Aorta (tissue), 5 donors: ENCODE measurements around the gene WDR77. TPM values are rescaled to one million over a fixed set of nuclear protein-coding genes. Genes with fewer than 3 reads are reported as not detected.

Experiments
- ATAC-seq: fragments of 200-7000 bp; cut with Tn5 transposase; one replicate; pipeline ENCODE4 v1.9.1; 2022; ENCODE audit warnings: moderate library complexity; ENCODE audit not compliant: low FRiP score
- DNase-seq, 2 donors: peaks; one replicate each; pipeline ENCODE4 v3.0.0-alpha.2; 2020
- H3K27ac ChIP-seq, 2 donors: one replicate each; pipeline ENCODE4 v1.5.1; 2013; ENCODE audit warnings: low read length in 2 of 2, mild to moderate bottlenecking in 2 of 2, moderate library complexity in 2 of 2, control low read depth in 1 of 2, inconsistent platforms in 1 of 2, low read depth in 1 of 2
- H3K27me3 ChIP-seq, 2 donors: one replicate each; pipeline ENCODE4 v1.6.1; 2013; ENCODE audit warnings: control low read depth in 1 of 2, low read length in 1 of 2, mild to moderate bottlenecking in 1 of 2, moderate library complexity in 1 of 2; ENCODE audit not compliant: insufficient read depth in 2 of 2, control insufficient read depth in 1 of 2
- H3K36me3 ChIP-seq, 2 donors: one replicate each; pipeline ENCODE4 v1.6.1; 2013; ENCODE audit warnings: control low read depth in 1 of 2, low read length in 1 of 2, mild to moderate bottlenecking in 1 of 2; ENCODE audit not compliant: insufficient read depth in 2 of 2, control insufficient read depth in 1 of 2
- H3K4me1 ChIP-seq, 2 donors: one replicate each; pipeline ENCODE4 v1.6.1; 2013; ENCODE audit warnings: low read length in 2 of 2, control low read depth in 1 of 2, mild to moderate bottlenecking in 1 of 2, moderate library complexity in 1 of 2; ENCODE audit not compliant: insufficient read depth in 2 of 2, control insufficient read depth in 1 of 2
- H3K4me3 ChIP-seq, 2 donors: one replicate each; pipeline ENCODE4 v1.5.1; 2013; ENCODE audit warnings: low read length in 2 of 2, control low read depth in 1 of 2, mild to moderate bottlenecking in 1 of 2
- H3K9me3 ChIP-seq: one replicate; pipeline ENCODE4 v1.6.1; 2013; ENCODE audit warnings: mild to moderate bottlenecking, low read length; ENCODE audit not compliant: control insufficient read depth
- WGBS, 2 donors: extraction: QIAGEN DNeasy Blood & Tissue Kit; methylation state at CpG; one replicate each; pipeline ENCODE4 v1.1.7; 2013; 5-methylcytosine and 5-hydroxymethylcytosine counted together
- intact Hi-C, 2 donors: fragments of 100-400 bp; cut with DNase I; formaldehyde crosslinking; loops; one replicate each; pipeline versions ENCODE4 v1.14.2 to v1.15.0; 2022
- polyA plus RNA-seq, 2 donors: library from polyadenylated mRNA; stranded (reverse); fragments of 200-250 nt; gene quantifications; one replicate each; pipeline ENCODE4 v1.2.3, GENCODE V29; 2013
- total RNA-seq, 2 donors: library from RNA; stranded (reverse); fragmentation: NEBNext Ultra II Directional; extraction: Animal tissue kit (Norgen Biotek cat#: 25700); gene quantifications; one replicate each; pipeline ENCODE4 v1.2.1, GENCODE V29; 2021
- donor health status: healthy with polysubstance abuse.
- donor health status: Bipolar disorder and iron deficiency.
- donor health status: DM: no; HTN: no; CAD: no.
- donor health status: DM: no; HTN: no; CAD: no.
- donor health status: DM: yes; HTN: yes; CAD: no.

WDR77 gene
- total and polyA plus RNA-seq, 4 donors = 14.5 to 20.1 (median 17.3) TPM

- WGBS, 2 donors = 0% methylated on average over 1 of the region's 1 CpG
- no peak for DNase-seq
Observed at GRCh38 chr1:111466480-111466879, 17.4 kb upstream of the WDR77 start.

GRCh38 chr1:111465754-111466153 lies 16.7 kb upstream of the WDR77 start:
- WGBS, 2 donors = 91 to 92% methylated on average over 2 of the region's 2 CpGs
- H3K36me3 ChIP-seq = peaks cover 8 to 10% of the 10 kb centered on the region in 2 donors
- no peak overlapping the region for H3K27ac ChIP-seq
- intact Hi-C loops = no loop called here
- ATAC-seq (no peak), DNase-seq (no peak)
- H3K4me3 ChIP-seq = no peak overlapping the region
- H3K9me3 ChIP-seq = no peaks in the 10 kb centered on the region
- H3K4me1 ChIP-seq = no peaks in the 10 kb centered on the region
- H3K27me3 ChIP-seq = no peaks in the 10 kb centered on the region

More at GRCh38 chr1:111466480-111466879, 17.4 kb upstream of the WDR77 start:
- H3K27ac ChIP-seq = no peak overlapping the region
- no peak overlapping the region for H3K4me3 ChIP-seq
- H3K9me3 ChIP-seq = no peaks in the 10 kb centered on the region
- intact Hi-C loops = no loop called here
- no peaks in the 10 kb centered on the region for H3K4me1 ChIP-seq
- H3K36me3 ChIP-seq = peaks cover 7 to 9% of the 10 kb centered on the region in 2 donors
- ATAC-seq = no peak
- no peaks in the 10 kb centered on the region for H3K27me3 ChIP-seq

GRCh38 chr1:111463029-111463683 lies 14.1 kb upstream of the WDR77 start:
- Histone ChIP-seq H3K27me3 (no peaks in the 10 kb centered on the region), H3K36me3 (peaks cover 7 to 8% of the 10 kb centered on the region in 2 donors), H3K27ac (no peak overlapping the region), H3K9me3 (no peaks in the 10 kb centered on the region), H3K4me1 (no peaks in the 10 kb centered on the region), H3K4me3 (no peak overlapping the region)
- WGBS, 2 donors = 78 to 79% methylated on average over 4 of the region's 4 CpGs
- intact Hi-C loops = no loop called here
- no peak for DNase-seq
- ATAC-seq = no peak

- Histone ChIP-seq H3K36me3 (peaks cover 5 to 8% of the 10 kb centered on the region in 2 donors), H3K27me3 (no peaks in the 10 kb centered on the region), H3K9me3 (no peaks in the 10 kb centered on the region), H3K27ac (no peak overlapping the region), H3K4me1 (no peaks in the 10 kb centered on the region), H3K4me3 (no peak overlapping the region)
- ATAC-seq (no peak), DNase-seq (no peak)
- intact Hi-C loops = no loop called here
- WGBS, 2 donors = 92 to 96% methylated on average over 4 of the region's 4 CpGs
Observed at GRCh38 chr1:111462370-111463028, 13.4 kb upstream of the WDR77 start.

- H3K27ac ChIP-seq = no peak overlapping the region
- H3K4me3 ChIP-seq = no peak overlapping the region
- WGBS, 2 donors = 93 to 95% methylated on average over 6 of the region's 6 CpGs
- intact Hi-C loops = no loop called here
- no peaks in the 10 kb centered on the region for H3K4me1 ChIP-seq
- no peak for ATAC-seq
- peaks cover 5 to 8% of the 10 kb centered on the region in 2 donors for H3K36me3 ChIP-seq
- no peaks in the 10 kb centered on the region for H3K9me3 ChIP-seq
- no peak for DNase-seq
- no peaks in the 10 kb centered on the region for H3K27me3 ChIP-seq
Observed at GRCh38 chr1:111461765-111462164, 12.7 kb upstream of the WDR77 start.

GRCh38 chr1:111455642-111456031 lies 6.6 kb upstream of the WDR77 start:
- DNase-seq (no peak), ATAC-seq (no peak)
- no peaks in the 10 kb centered on the region for H3K9me3 ChIP-seq
- no peak overlapping the region for H3K27ac ChIP-seq
- peaks cover 0 to 7% of the 10 kb centered on the region in 2 donors for H3K36me3 ChIP-seq
- intact Hi-C loops = no loop called here
- H3K4me1 ChIP-seq = no peaks in the 10 kb centered on the region
- H3K4me3 ChIP-seq = no peak overlapping the region
- WGBS, 2 donors = 93 to 95% methylated on average over 3 of the region's 3 CpGs
- no peaks in the 10 kb centered on the region for H3K27me3 ChIP-seq

GRCh38 chr1:111454859-111455641 lies 6.0 kb upstream of the WDR77 start:
- WGBS, 2 donors = 60 to 65% methylated on average over 5 of the region's 5 CpGs
- Histone ChIP-seq H3K27ac (no peak overlapping the region), H3K36me3 (peaks cover 0 to 7% of the 10 kb centered on the region in 2 donors)

GRCh38 chr1:111453706-111454105 lies 4.7 kb upstream of the WDR77 start:
- WGBS, 2 donors = 83% methylated on average over 3 of the region's 3 CpGs
- ATAC-seq (no peak), DNase-seq (no peak)
- intact Hi-C loops = no loop called here
- Histone ChIP-seq H3K36me3 (peaks cover 0 to 5% of the 10 kb centered on the region in 2 donors), H3K4me1 (peaks cover 0 to 4% of the 10 kb centered on the region in 2 donors), H3K4me3 (no peak overlapping the region), H3K9me3 (no peaks in the 10 kb centered on the region), H3K27ac (no peak overlapping the region), H3K27me3 (no peaks in the 10 kb centered on the region)

More at GRCh38 chr1:111454859-111455641, 6.0 kb upstream of the WDR77 start:
- DNase-seq (no peak), ATAC-seq (no peak)
- Histone ChIP-seq H3K27me3 (no peaks in the 10 kb centered on the region), H3K4me3 (no peak overlapping the region), H3K9me3 (no peaks in the 10 kb centered on the region), H3K4me1 (peaks cover 0 to 4% of the 10 kb centered on the region in 2 donors)
- intact Hi-C loops = no loop called here
